DMS153 treated with DMSO at 0.1 percent for 48 hours (cell line): ENCODE results near the gene ATCAY.
"Not testable (repeated sequence)": the region's sequence is repeated elsewhere in the genome, so short reads cannot be mapped to it uniquely, and the experiment has no call there.

Experiments
- DNase-seq: peaks from one replicate; lab custom pipeline; 2025; ENCODE audit not compliant: unreplicated experiment; lab: John Stamatoyannopoulos, UW

Gene ATCAY

DNA sequence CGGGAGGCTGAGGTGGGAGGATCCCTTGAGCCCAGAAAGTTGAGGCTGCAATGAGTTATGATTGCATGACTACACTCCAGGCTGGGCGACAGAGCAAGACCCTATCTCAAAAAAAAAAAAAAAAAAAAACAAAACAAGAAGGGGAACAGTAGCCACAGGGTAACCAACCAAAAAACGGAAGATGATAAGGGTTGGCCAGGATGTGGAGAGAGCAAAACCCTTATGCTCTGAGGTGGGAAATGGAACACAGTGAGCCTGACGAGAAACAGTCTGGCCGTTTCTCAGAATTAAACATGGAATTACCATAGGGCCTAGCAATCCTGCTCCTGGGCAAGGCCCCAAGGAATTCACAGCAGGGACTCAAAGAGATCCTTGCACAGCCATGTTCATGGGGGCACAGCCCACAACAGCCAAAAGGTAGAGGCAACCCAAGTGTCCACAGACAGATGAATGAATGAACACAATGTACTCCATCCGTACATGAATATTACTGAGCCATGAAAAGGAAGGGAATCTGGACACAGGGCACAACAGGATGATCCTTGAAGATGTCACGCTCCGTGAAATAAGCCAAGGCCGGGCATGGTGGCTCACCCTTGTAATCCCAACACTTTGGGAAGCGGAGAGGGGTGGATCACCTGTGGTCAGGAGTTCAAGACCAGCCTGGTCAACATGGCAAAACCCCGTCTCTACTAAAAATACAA is 63.7 kb downstream of the ATCAY start:
- DNase-seq, result no peak

- DNase-seq, result no peak
Measured at GRCh38 chr19:3945838-3946237, 65.4 kb downstream of the ATCAY start.

DNA sequence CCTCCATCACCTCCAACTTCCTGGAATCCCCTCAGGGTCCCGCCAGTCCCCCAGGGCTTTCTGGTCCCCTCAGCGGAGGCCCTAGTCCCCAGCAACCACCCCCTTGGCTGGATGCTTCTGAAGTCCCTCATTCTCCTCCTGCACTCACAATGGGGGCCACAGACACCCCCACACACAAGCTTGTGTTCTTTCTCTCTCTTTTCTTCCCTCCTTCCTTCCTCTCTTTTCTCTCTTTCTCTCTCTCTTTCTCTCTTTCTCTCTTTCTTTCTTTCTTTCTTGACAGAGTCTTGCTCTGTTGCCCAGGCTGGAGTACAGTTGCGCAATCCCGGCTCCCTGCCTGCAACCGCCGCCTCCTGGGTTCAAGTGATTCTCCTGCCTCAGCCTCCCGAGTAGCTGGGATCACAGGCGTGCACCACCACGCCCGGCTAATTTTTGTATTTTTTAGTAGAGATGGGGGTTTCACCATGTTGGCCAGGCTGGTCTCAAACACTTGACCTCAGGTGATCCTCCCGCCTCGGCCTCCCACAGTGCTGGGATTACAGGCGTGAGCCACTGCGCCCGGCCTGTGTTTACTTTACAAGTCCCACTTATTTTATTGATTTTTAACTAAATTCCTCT is 66.9 kb downstream of the ATCAY start:
- DNase-seq, result not testable (repeated sequence)

- no peak for DNase-seq
Measured at GRCh38 chr19:3949294-3949693, 68.8 kb downstream of the ATCAY start.

- no peak for DNase-seq
Measured at GRCh38 chr19:3949997-3950859, 69.7 kb downstream of the ATCAY start.

DNA sequence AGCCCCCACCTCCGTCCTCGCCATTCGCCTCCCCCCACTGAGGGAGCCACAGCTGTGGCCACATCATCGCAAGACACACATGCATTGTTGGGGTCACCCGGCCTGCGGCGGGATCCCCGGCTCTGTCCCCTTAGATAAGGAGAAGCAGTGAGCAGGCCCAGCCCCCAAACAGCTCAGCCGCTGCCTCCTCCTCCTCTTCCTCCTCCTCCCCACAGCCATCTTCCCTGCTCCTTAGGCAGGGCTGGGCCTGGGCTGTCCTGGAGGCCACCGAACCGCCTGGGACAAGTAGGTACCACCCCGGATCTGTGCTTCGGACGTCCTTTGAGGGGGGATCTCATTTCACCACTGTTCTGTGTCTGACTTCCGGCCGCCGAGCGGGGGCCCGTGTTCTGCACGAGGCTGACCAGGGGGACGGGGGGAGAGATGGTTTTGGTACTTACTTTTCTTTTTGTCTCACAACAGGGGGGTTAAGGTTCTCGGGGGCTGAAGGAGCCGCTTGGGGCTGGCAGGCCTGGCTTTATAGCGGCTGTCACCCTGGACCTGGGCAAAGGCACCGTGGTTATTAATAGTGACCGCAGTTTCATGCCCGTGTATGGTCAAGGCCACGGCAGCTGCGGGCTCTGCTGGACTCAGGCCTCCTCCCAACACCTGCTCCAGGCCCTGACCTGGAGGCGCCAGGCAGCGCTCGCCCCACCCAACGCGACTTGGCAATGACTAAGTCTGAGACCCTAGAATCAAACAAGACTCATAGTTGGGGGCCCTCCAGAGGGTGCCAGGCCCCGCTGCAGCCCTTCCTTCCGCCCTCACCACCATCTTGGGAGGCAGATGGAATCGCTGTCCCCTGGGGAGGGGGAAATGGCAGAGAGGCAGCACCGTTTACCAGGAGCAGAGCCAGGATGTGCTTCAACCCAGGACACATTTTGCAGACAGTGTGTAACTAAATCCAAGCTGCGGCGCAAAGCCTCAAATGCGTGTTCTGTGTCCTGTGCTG is 70.7 kb downstream of the ATCAY start:
- no peak for DNase-seq

DNA sequence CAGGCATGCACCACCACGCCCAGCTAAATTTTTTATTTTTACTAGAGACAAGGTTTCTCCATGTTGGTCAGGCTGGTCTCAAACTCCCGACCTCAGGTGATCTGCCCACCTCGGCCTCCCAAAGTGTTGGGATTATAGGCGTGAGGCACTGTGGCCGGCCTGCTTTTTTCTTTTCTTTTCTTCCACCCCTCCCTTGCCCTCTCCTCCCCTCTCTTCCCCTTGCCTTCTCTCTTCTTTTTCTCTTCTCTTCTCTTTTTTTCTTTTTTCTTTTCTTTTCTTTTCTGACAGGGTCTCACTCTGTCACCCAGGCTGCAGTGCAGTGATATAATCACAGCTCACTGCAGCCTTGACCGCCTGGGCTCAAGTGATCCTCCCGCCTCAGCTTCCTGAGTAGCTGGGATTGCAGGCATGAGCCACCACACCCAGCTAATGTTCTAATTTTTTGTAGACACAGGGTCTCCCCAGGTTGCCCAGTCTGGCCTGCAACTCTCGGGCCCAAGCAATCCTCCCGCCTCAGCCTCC is 72.3 kb downstream of the ATCAY start:
- not testable (repeated sequence) for DNase-seq

DNA sequence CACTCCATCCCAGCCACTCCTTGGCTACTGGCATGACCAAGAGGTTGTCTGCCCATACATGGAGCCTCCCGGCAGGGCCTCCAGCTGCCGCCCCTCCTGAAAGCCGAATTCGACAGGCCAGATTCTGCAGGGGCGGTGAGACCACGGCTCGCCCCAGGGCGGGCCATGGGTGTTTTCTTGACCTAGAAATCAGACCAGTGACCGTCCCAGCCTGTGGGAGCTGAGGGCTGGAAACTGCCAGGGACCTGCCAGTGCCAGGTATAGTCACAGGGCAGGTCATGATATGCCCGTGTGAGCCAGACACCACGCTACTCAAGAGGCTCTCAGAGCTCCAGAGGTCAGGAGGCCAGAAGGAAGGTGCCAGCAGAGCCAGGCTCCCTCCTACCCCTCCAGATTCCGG is 73.6 kb downstream of the ATCAY start:
- DNase-seq, result no peak

DNA sequence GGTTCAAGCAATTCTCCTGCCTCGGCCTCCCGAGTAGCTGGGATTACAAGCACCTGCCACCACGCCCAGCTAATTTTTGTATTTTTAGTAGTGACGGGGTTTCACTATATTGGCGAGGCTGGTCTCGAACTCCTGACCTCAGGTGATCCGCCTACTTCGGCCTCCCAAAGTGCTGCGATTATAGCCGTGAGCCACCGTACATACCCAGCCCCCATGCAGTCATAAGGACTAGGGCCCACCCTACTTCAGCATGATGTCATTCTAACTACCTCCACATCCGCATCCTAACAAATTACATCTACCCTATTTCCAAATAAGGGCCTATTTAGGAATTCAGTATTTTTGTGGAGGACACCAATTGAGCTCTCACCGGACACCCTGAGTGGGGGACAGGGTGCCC is 74.8 kb downstream of the ATCAY start:
- not testable (repeated sequence) for DNase-seq

GRCh38 chr19:3955688-3956087 is 75.2 kb downstream of the ATCAY start:
- DNase-seq, result no peak

DNA sequence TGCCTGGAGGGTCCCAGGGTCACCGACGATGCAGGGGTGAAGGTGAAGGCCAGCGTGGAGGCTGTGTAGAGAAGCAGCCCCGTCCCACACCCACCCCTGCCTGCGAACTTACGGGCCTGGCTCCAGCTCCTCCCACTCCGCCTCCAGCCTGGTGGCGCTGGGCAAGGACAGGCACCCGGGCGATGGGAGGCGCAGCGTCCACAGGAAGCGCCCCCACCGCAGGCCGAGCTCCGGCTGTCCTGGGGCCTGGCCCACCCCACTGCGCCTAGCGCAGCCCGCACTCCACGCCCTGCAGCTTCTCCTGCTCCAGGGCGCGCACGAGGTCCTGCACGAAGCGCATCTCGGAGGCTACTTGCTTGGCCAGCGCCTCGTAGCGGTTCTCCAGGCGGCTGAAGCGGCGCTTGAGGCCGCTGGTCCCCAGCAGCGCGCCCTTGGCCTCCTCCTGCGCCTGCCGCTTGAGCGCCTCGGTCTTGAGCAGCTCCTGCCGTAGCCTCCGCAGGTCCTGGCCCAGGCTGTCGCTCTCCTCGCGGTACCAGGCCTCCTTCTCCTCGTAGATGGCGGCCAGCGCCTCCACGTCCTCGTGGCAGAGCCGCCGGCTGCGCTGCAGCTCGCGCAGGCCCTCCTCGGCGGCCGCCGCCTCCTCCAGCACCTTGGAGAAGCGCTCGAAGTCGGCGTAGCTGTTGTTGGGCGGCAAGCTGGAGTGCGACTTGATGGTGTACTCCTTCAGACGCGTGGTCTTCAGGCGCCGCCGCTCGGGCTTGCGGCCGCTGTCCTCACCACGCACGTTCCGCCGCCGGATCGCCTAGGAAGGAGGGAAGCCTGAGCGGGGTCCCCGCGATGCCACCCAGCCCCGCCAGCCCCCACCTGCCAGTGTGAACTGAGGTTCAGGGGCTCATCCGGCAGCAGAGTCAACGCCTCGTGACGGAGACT is 78.6 kb downstream of the ATCAY start:
- DNase-seq, result no peak

- DNase-seq, result no peak
Measured at GRCh38 chr19:3959766-3960131, 79.3 kb downstream of the ATCAY start.

DNA sequence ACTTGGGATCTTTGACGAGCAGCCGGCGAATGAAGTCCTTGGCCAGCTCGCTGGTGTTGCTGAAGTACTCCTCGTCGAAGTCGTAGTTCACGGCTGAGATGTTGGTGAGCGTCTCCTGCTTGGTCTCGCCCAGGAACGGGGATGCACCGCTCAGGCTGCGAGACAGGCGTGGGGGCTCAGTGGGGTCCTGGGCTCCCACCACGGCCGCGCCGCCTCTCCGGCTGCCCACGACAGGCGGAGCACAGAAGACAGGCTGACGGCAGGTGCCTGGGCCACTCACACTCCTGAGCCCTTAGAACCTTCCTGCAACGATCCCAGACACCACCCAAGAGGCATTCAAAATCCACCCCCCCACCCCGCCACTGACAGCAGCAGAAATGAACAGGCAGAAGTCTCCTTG is 80.5 kb downstream of the ATCAY start:
- DNase-seq, result no peak

- DNase-seq, result no peak
Measured at GRCh38 chr19:3963458-3964255, 83.2 kb downstream of the ATCAY start.

- DNase-seq, result no peak
Measured at GRCh38 chr19:3964256-3965194, 84.0 kb downstream of the ATCAY start.

- no peak for DNase-seq
Measured at GRCh38 chr19:3966051-3967017, 85.8 kb downstream of the ATCAY start.
